NCI-H774 (cell line): ENCODE measurements around the gene HSFX4.
"Not testable (repeated sequence)": the region's sequence is repeated elsewhere in the genome, so short reads cannot be mapped to it uniquely, and the experiment has no call there.

ENCODE experiments used
- DNase-seq: peaks from one replicate; lab custom pipeline; 2025; lab: John Stamatoyannopoulos, UW

The HSFX4 gene, protein sequence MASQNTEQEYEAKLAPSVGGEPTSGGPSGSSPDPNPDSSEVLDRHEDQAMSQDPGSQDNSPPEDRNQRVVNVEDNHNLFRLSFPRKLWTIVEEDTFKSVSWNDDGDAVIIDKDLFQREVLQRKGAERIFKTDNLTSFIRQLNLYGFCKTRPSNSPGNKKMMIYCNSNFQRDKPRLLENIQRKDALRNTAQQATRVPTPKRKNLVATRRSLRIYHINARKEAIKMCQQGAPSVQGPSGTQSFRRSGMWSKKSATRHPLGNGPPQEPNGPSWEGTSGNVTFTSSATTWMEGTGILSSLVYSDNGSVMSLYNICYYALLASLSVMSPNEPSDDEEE

DNA sequence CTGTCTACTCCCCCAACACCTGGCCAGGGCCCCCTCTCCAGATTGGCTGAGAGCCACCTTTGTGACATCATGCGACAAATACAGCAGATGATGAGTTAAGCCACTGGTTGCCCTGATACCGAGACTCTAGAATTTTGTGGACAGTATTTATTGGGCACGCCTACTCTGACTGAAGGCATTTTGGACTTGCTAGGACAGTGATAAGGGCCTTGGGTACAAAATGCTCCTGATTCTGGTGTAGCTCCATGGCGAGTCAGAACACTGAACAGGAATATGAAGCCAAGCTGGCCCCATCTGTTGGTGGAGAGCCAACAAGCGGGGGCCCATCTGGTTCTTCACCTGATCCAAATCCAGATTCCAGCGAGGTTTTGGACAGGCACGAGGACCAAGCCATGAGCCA lies at the start of gene HSFX4:
HSFX4 (plus strand) TSS at position 174 of the 400 bp plus-strand sequence; CDS start at position 246, 72 bp downstream.
- DNase-seq = not testable (repeated sequence)

DNA sequence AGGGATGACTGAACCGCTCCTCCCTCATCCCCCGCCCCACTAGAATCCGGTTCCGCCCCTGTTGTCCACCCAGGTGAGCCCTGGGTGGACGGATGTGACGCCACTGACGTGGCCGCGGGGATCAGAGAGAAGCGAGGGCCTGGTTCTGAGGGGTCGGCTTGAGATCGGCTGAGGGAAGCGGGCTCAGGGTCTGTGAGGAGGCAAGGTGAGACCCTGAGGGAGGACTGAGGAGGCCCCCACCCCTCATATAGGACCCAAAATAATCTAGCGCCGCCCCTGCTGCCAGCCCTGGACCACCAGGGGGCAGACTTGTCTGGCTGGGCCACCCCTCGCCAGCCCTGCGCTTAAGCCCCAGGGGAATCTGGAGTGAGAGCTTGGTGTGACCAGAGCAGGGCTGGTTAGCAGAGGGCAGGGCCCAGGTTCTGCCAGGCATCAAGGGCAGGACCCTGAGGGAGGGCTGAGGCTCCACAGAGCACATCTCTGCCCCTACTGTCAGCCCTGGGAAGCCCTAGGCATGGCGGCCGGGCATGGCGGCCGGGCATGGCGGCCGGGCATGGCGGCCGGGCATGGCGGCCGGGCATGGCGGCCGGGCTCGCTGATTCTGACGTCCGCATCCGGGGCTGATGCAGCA lies 48.2 kb upstream of the HSFX4 start, which contains the start of gene MAGEA8:
MAGEA8 (plus strand) TSS at position 103 of the 631 bp plus-strand sequence. CDS start 3,090 bp downstream, outside the sequence.
- no peak for DNase-seq

DNA sequence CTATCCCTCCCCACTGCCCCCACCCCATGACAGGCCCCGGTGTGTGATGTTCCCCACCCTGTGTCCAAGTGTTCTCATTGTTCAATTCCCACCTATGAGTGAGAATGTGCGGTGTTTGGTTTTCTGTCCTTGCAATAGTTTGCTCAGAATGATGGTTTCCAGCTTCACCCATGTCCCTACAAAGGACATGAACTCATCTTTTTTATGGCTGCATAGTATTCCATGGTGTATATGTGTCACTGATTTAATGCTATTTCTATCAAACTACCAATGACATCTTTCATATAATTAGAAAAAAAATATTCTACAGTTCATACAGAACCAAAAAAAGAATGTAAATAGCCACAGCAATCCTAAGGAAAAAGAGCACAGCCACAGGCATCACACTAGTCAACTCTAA lies 38.5 kb upstream of the HSFX4 start:
- not testable (repeated sequence) for DNase-seq

DNA sequence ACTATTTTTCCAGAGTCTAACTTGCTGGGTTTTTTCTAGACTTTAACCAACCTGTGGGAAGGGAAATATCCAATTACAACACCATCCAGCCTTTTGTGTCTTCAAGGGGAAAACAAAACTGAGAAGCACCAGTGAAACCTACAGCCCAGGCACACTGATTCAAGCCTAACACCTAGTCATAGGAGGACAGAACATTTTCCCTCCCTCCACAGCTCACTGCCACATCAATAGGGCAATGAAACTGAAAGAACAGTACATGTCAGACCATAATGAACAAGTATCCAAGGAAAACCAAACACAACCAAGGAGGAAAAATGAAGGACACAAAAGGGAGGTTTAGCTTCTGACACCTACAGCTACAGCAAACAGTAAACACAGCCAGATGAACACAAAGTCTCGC lies 30.8 kb upstream of the HSFX4 start:
- DNase-seq = no peak

DNA sequence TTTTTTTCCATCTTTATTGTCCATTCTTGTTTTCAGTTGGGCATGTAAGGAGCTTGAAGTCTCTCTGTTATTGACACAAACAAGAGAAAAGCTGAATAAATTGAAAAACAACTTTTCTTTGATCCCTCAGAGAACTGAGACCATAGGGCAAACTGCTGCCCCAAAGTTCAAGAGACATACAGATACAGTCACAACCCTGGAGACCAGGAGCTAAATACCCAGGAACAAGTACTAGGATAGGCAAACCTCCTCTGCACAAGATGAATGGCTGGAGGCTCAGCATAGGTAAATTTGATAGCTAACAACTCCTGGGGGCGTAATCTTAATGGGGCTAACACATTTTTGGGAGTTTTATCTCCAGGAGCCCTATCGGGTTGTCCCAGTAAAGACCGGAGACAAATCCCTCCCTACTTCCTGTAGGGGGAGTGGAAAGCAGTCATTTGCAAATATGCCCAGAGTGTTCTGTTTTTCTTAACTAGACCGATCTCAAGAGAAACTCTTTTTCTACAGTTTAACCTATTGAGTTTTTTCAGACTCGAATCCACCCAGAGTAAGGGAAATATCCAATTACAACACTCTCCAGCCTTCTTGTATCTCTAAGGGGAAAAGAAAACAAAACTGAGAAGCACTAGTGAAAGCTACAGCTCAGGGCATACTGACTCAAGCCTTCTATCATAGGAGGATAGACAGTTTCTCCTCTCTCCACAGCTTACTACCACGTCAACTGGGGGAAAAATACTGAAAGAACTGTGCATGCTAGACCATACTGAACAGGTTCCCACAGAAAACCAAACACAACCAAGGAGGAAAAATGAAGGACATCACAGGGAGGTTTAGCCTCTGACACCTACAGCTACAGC lies 25.3 kb upstream of the HSFX4 start:
- no peak for DNase-seq

DNA sequence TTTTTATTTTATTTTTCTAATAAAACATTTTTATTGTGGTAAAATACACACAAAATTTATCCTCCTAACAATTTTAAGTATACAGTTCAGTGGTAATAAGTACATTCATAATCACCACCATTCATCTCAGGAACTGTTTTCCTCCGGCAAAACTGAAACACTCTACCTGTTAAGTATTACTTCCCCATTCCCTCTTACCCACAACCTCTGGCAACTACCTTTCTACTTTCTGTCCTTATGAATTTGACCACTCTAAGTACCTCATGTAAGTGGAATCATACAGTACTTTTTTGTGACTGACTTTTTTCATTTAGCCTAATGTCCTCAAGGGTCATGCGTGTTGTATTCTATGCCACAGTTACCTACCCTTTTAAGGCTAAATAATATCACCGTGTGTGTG lies 21.1 kb upstream of the HSFX4 start:
- DNase-seq = no peak

DNA sequence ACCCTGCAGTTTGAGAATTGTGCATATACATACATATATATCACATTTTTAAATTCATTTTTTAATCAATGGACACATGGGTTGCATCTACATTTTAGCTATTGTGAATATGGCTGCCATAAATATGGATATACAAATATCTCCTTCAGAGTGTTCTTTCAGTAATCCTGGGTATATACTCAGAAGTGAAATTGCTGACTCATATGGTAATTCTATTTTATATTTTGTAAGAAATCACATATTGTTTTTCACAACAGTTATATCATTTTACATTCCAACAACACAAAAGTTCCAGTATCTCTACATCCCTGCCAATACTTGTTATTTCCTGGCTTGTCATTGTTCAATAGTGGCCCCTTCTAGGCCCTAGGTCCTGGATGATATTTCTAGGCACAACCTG lies 20.6 kb upstream of the HSFX4 start:
- DNase-seq = no peak

DNA sequence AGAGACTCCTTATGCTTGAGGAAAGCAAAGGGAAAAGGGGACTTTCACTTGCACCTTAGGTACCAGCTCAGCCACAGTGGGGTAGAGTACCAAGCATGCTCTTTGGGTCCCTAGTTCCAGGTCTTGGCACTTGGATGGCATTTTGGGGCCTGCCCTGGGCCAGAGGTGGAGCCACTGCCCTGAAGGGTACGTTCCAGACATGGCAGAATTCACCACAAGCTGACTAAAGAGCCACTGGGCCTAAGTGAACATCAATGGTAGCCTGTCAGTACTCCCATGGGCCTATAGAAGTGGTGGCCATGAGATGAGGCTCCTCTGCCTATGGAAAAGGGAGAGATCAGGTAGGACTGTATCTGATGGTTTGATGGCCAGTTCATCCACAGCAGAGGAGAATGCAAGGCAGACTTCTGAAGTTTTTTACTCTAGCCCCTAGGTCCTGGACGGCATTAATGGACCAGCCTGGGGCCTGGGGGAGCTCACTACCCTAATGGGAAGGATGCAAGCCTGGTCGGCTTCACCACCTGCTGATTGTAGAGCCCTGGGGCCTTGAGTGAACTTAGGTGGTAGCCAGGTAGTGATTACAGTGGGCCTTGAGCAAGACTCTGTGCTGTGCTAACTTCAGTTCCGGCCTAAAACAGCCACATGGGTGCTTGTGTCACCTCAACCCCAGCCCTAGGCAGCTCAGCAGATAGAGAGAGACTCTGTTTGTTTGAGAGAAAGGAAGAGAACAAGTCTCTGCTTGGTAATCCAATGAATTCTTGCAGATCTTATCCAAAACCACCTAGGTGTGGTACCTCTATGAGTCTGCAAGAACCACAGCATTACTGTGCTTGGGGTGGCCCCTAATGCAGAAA lies 19.8 kb upstream of the HSFX4 start:
- DNase-seq = no peak

DNA sequence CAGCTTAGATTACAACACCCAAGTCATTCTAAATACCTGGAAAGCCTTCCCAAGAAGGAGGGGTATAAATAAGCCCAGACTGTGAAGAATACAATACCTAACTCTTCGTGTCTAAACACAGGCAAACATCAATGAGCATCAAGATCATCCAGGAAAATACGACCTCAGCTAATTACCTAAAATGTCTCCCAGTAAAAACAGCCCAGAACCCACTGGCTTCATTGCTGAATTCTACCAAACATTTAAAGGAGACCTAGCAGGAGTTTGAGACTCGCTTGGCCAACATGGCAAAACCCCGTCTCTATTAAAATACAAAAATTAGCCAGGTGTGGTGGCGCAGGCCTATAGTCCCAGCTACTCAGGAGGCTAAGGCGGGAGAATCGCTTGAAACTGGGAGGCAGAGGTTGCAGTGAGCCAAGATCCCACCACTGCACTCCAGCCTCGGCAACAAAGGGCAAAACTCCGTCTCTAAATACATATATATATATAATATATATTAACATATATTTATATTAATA lies 19.1 kb upstream of the HSFX4 start:
- no peak for DNase-seq

DNA sequence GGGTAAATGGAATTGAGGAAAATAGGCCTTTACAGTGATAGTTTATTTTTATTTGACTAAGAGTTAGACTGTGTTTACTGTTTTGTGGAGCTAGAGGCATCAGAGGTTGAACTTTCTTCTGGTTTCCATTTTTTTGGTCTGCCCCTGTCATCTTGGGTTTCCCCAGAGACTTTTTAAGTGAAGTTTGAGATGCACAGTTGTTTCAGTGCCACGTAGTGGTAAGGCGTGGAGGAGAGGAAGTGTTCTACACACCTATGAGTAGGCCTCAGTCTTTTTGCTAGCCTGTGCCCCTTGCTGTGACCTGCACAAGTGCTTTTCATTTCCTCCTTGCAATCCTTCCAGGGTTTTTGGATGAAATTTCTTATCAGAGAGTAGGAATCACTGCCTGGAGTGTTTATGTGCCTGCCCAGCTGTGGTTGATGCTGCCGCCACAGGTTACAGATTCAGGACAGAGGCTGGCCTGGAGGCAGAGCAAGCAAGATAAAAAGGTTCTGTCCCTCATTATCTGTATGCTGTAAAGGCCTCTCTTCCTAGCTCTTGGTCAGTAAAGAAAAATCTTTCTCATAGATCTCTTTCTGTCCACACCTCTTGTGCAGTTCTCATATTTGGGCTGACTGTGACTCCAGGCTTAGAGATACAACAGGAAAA lies 12.5 kb upstream of the HSFX4 start:
- DNase-seq = no peak

DNA sequence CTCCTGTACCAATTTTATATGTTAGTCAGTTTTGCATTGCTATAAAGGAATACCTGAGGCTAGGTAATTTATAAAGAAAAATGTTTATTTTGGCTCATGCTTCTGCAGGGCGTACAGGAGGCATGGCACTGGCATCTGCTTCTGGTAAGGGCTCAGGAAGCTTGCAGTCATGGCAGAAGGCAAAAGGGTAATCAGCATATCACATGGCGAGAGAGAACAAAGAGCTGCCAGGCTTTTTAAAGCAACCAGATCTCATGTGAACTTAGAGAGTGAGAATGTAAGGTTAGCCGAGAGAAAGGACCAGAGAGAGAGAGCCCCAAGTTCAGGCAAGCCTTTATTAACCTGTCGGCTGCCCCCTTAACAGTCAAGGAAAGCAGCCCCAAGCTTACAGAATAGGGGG lies 5.5 kb upstream of the HSFX4 start:
- DNase-seq = not testable (repeated sequence)

DNA sequence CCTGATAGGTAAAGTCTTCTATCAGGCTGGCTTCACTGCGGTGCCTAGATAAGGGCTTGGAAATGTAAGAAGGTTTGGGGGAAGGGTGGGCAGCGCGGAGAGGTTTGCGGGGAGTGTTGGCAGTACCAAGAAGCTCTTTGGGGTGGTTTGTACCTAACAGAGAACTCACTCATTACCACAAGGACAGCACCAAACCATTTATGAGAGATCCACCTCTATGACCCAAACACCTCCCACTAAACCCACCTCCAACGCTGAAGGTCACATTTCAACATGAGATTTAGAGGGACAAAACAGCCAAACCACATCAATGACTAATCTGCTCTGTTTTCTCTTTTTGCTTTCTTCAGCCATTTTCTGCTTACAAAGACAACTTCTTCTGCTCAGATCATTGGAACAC lies 4.9 kb upstream of the HSFX4 start:
- not testable (repeated sequence) for DNase-seq

DNA sequence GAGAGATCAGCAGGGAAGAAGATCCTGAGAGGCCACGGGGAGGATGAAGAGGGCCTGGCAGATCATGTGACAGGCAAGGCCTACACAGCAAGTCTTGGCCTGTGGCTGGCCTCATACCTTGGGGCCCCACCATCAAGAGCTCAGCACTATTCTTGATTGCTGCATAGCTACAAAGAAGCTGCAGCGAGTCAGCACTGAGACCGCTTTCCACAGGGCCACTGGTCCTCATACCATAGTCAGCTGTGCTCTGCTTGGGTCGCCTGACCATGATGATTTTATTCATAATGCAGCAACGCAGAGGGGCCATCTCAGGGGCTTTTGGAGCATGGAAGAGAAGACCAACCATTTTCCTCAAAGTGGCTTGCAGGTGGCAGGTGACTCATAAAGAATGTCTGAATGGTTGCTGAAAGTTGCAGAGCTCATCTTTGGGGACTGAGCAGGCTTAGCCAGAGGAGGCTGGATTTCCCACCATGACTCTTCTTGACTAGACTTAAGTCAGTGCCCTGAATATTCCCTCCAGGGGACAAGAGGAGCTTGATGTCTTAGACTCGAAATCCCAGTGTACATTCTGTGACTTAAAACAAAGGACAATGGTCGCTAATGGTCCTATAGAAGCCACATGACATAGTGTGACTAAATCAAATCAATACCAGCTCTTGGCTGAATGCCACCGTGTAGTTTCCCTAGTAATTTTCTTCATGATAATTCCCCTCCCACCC lies 2.0 kb upstream of the HSFX4 start:
- not testable (repeated sequence) for DNase-seq

DNA sequence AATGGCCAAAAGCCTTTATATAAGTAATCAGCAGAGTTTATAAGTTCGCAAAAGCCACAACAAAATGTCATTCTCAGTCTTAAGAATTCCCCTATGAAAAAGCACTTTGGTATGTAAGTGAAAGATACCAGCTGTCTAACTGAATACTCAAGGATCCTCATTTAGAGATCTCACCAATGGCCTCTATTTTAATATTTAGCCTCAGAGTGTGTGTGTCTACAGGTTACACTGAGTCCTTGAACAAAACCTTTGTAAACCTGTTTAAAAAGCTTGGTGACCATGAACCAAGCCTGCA lies 1.5 kb upstream of the HSFX4 start:
- DNase-seq = not testable (repeated sequence)

DNA sequence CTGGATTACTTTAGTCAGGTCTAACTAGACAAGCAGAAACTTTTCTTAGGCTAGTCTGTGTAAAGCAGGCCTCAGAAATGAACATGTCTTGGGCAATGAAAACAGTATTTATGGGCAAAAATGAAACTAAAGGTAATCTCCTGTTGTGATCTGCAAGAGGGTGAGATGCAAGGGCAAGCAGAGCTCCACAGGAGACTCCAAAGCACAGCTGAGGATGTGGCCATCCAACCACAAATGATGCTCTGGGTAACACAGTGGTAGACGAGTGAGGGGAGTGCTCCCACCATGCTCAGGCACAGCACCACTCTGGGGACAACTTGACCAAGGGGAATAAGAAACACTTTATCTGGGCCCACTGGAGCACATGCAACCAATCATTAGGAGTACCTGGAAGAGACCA lies 738 bp upstream of the HSFX4 start:
- not testable (repeated sequence) for DNase-seq

DNA sequence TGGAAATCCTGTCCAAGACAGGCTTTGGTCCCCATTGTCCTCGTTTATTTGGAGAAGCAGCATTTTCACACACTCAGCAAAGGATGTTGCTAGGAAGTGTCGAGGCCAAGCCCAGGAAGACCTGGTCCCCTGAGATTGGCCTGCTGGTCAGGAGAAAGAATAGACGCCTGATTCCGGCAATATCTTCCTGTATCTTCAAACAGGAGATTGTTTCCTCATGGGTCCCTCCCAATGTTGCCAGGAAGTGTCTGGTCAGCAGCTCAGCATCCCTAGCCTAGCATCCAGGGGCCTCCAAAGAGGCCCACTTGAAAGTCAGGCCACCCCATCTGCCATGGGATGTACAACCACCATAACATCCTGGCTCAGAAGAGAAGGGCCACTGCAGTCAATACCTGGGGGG lies 2.0 kb downstream of the HSFX4 start:
- DNase-seq = not testable (repeated sequence)

DNA sequence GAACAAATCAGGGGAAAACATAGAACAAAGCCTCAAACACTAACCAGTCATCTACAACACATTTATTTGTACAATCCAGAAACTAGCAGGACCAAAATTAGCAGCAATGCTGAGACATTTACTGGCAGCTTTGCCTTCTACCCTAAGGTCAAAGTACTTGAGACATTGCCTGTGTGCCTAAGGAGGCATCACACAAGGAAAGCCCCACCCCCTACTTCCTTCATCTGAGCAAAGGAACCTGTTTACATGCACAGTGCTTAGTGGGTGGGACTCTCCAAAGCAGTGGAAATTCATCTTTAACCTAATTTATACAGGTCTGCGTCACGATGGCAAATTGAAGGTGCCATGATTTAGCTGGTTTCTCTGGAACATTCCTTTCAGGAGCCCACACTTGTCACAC lies 2.8 kb downstream of the HSFX4 start:
- not testable (repeated sequence) for DNase-seq

DNA sequence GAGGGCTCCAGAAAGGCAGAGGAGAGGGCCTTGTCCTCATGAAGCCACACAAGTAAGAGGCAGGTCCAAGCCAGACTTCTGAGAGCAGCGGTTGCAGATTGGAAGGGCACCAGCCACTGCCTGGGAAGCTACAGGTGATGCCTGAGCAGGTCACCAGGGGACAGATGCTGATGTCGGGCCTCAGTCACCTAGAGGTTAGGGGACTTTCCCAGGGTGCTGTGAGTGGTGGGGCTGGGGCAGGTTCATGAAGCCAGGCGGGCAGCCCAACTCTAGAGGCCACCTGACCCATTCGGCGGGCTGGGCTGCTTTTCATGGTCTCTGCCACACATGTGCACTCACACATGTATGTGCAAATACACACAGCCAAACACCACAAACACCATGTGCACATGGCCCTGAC lies 3.6 kb downstream of the HSFX4 start:
- not testable (repeated sequence) for DNase-seq

DNA sequence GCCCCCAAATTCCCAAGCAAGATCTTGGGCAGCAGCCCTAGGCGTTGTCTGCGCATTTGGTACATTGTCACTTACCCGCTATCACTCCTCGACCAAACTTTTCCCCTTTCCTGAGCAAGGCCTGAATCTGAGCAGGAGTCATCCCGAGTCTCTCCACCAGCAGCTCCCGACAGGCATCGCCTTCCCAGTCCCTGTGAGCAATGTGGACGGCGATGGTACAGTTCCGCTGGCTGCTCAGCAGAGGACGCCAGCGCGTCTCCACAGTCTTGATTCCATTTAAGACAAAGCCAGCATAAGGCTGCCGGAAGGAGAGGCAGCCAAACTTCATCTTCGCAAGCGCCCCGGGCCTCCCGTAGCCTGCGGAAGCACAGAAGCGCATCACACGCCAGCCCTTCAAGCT lies 4.2 kb downstream of the HSFX4 start:
- DNase-seq = not testable (repeated sequence)

DNA sequence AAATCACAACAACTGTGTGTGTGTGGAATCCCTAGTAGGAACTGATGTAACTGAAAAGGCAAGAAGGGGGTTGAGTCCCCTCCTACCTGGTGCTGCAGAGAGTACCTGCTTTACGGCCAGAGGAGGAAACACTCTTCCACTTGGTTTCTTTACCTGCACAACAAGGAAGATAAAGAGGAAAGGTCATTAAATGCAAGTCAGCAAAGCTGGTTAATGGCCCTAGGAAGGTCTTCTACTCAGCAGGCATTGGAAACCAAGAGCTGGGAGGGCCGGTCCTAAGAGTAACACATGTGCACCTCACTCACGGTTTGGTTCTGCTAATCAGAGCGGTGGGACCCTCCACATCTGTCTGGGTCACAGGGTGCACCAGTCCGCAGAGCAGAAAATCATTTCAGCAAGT lies 8.0 kb downstream of the HSFX4 start:
- DNase-seq = not testable (repeated sequence)
